ENCODE results near the gene SPTBN2.
"Not testable (repeated sequence)": the region's sequence is repeated elsewhere in the genome, so short reads cannot be mapped to it uniquely, and the experiment has no call there.

SPTBN2 gene

GRCh38 chr11:66684635-66685034, 44.4 kb downstream of the SPTBN2 start:
- DNase-seq: no peak

GRCh38 chr11:66683877-66684276, 45.1 kb downstream of the SPTBN2 start:
- DNase-seq: no peak

DNA sequence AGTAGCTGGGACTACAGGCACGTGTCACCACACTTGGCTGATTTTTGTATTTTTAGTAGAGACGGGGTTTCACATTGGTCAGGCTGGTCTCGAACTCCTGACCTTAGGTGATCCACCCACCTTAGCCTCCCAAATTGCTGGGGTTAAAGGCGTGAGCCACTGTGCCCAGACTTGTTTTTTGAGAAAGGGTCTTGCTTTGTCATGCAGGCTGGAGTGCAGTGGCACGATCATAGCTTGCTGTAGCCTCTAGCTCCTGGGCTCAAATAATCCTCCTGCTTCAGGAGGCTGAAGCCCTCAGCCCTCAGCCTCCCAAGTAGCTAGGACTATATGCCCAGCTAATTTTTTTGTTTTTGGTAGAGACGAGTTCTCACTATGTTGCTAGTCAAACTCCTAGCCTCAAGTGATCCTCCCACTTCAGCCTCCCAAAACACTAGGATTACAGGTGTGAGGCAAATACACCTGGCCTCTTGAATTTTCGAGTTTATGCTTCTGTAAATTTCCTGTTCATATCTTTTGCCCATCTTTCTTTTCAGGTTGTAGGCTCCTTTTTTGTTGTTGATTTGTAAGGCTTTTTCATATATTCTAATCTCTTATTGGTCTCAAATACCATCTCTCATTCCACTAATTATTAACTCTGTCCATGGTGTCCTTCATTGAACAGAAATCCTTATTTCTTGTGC, 47.9 kb downstream of the SPTBN2 start:
- DNase-seq: no peak

- DNase-seq: peak; percentile 93
Measured at GRCh38 chr11:66677599-66678375, 51.2 kb downstream of the SPTBN2 start, which contains the start of gene RBM4B. TSS of gene RBM4B (minus strand) at chr11:66677887. CDS start at chr11:66677079, 808 bp downstream.

DNA sequence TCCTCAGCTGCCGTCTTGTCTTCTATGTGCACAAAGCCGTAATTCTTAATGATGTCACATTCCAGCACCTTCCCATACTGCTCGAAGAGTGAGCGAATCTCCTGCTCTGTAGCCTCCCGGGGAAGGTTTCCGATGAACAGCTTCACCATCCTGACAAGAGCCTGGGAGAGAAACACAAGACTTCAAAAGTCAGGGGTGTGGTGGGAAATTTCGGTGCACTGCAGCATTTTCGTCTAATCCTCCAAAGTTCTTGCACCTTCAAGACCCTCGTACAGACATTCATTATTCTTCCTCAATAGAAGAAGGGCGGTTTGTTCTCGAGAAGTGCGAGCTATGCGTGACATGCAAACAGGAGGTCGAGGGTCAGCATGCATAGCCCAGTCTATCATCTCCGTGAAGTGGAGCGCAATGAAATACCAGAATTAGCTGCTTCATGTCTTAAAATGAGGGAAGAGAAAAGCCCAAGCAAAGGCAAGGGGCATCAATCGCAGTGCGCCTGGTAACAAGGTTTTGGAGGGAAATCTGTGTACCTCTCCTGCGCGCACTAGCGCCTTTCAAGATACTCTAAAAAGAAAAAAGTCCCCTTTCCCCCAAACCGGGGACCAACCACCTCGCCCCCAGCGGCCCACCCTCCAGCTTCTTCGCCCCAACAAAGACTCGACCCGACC, 52.0 kb downstream of the SPTBN2 start:
- no peak for DNase-seq

GRCh38 chr11:66676282-66676919, 52.6 kb downstream of the SPTBN2 start:
- no peak for DNase-seq

DNA sequence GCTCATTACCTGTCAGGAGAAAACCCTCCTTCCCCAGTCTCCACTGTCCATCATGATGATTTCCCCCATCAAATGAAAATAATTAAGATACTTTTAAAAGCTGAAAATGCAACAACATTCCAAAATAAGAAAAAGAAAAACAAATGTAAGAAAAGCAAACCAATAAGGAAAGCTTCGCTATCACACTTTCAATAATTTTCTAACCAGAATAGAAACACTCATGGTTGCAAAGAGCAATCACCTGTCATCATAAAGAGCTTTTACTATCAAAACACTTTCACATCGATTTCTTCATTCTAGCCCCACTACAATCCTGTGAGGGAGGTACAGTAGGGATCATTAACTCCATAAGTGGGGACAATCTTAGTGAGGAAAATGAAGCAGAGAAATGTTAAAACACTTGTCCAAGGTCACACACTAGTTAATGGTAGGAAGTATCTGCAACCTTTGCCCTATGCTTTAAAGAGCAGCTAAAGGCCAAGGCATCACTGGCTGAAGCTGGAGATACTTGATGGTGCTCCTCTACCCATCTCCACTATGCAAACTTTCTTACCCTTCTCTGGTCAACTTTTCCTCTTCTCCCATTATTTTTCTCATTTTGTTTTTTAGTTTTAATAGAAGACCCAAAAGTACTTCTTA, 53.9 kb downstream of the SPTBN2 start:
- DNase-seq: no peak

GRCh38 chr11:66670816-66671215, 58.2 kb downstream of the SPTBN2 start:
- no peak for DNase-seq

DNA sequence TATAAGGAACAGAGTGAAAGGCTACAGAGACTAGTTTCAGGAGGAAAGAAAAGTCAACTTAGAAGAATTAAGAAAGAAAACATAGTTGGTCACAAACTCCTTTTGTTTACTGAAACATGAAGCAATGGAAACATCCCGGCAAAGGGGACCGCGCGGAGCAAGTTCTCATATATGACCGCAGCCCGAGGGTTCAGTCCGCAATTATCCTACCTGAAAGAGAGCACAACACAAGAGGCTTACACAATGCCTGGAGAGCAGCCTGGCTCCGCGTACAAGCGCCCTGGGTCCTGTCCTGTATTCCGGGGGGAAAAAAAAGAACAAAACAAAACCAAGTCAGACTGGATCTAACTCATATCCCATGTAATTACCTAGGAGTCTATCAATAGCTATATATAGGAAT, 63.6 kb downstream of the SPTBN2 start:
- DNase-seq: no peak

- no peak for DNase-seq
Measured at GRCh38 chr11:66663741-66664296, 65.2 kb downstream of the SPTBN2 start.

- DNase-seq: no peak
Measured at GRCh38 chr11:66659763-66660162, 69.3 kb downstream of the SPTBN2 start.

GRCh38 chr11:66653123-66653522, 75.9 kb downstream of the SPTBN2 start:
- no peak for DNase-seq

- no peak for DNase-seq
Measured at GRCh38 chr11:66652651-66653050, 76.4 kb downstream of the SPTBN2 start.

- DNase-seq: no peak
Measured at GRCh38 chr11:66651016-66651415, 78.0 kb downstream of the SPTBN2 start.

GRCh38 chr11:66649903-66650302, 79.1 kb downstream of the SPTBN2 start:
- DNase-seq: no peak

GRCh38 chr11:66646828-66647227, 82.2 kb downstream of the SPTBN2 start:
- DNase-seq: no peak

DNA sequence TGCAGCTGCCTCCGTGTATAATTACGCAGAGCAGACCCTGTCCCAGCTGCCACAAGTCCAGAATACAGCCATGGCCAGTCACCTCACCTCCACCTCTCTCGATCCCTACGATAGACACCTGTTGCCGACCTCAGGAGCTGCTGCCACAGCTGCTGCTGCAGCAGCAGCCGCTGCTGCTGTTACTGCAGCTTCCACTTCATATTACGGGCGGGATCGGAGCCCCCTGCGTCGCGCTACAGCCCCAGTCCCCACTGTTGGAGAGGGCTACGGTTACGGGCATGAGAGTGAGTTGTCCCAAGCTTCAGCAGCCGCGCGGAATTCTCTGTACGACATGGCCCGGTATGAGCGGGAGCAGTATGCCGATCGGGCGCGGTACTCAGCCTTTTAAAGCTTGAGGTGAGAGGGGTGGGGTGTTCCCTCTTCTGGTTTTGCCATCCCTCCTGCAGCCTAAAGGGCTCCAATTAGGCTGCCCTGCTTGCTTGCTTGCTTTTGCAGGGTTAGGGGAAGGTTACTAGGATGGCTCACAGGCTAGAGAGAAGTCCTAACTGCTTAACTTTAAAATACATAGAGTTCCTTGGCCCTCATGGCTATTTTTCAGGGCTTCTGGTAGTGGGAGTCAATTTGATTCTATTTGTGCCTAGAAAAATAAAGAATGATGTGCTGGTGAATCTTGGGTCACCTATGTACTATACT, 85.1 kb downstream of the SPTBN2 start:
- no peak for DNase-seq

GRCh38 chr11:66641834-66642233, 87.2 kb downstream of the SPTBN2 start:
- DNase-seq: no peak

DNA sequence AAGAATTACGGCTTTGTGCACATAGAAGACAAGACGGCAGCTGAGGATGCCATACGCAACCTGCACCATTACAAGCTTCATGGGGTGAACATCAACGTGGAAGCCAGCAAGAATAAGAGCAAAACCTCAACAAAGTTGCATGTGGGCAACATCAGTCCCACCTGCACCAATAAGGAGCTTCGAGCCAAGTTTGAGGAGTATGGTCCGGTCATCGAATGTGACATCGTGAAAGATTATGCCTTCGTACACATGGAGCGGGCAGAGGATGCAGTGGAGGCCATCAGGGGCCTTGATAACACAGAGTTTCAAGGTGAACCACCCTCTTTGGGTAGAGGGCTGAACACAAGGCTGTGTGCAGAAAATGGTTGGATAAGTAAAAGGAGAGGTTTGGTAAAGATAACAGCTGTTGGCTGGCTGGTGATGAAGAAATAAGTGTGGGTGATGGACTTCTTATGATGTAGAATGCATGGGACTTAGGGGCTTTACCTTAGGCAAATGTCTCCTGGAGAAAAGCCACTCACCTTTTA, 89.1 kb downstream of the SPTBN2 start:
- not testable (repeated sequence) for DNase-seq

DNA sequence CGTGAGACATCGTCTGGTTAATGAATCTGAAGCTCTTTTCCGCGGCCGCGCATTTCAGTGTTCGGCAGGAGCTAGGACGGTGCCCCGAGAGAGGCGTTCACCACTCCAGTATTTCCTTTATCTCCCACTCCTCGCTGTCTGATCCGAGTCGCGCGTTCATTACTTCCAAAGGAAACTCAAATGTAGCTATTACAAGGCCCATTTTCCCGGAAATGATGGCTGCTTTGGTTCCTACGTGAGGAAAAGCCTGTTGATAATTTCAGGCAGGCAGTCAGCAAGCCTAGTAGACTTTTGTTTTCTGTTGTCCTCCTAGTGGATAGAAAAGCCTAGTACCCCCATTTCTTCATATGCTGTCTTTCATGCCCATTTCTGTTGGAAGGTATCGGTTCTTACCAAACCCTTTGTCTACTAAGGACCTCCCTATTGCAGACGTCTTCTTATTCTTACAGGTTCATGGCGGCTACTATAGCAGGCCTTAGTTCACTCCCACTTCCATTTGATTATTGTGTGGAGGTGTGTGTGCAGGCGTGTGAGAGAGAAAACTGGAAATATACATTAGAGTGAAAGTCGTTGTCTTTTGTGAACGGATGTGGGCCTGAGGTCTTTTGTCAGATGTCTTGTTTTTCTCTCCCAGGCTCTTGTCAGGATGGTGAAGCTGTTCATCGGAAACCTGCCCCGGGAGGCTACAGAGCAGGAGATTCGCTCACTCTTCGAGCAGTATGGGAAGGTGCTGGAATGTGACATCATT, 89.8 kb downstream of the SPTBN2 start:
- no peak for DNase-seq
